ENCODE measurements around the gene ZNHIT3. TPM values are rescaled to one million over a fixed set of nuclear protein-coding genes. Genes with fewer than 3 reads are reported as not detected.
A peak's percentile ranks its signal among the peaks of the same experiment; 100 is the strongest.

Gene ZNHIT3
- total and polyA plus RNA-seq, 8 donors: 13.6 to 31.8 (median 16.8) TPM

DNA sequence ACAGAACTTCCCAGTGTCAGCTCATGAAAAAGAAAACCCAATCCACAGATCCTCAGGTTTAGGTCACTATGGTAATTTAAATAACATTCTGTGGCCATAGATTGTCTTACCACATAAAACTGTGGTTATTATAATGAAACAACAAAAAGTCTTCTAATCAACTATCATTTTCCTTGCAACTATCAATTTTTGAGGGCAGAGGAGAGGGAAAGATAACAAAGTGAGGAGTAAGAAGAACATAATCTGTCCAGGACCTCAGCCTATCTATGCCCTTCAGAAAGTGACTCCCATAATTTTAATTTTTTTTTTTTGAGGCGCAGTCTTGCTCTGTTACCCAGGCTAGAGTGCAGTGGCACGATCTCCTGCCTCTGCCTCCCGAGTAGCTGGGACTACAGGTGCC lies 54.2 kb downstream of the ZNHIT3 start:
- 97 to 100% methylated on average over 3 of the region's 3 CpGs for WGBS, 2 donors

GRCh38 chr17:36542755-36543154 lies 56.3 kb downstream of the ZNHIT3 start:
- H3K27me3 ChIP-seq: no peaks in the 10 kb centered on the region
- no peak for ATAC-seq
- WGBS, 2 donors: 94 to 95% methylated on average over 15 of the region's 15 CpGs
- H3K36me3 ChIP-seq: no peaks in the 10 kb centered on the region
- FAIRE-seq: no peak
- TF ChIP-seq CTCF (IDR thresholded peaks at IDR 0.05): no peak
- H3K4me3 ChIP-seq: no peak overlapping the region
- intact Hi-C loops (cut with DNase I): no loop called here
- peaks cover 15 to 28% (median 18%) of the 10 kb centered on the region in 3 donors for H3K4me1 ChIP-seq
- H3K27ac ChIP-seq: no peak overlapping the region
- no peak for DNase-seq
- H3K9me3 ChIP-seq: no peaks in the 10 kb centered on the region

More for the DNA sequence above, 54.2 kb downstream of the ZNHIT3 start:
- no peak for TF ChIP-seq CTCF (IDR thresholded peaks at IDR 0.05)
- no peak for FAIRE-seq
- no peak for ATAC-seq
- Histone ChIP-seq H3K27ac (no peak overlapping the region), H3K4me1 (peaks cover 0 to 14% (median 4%) of the 10 kb centered on the region in 3 donors), H3K4me3 (no peak overlapping the region), H3K9me3 (no peaks in the 10 kb centered on the region), H3K27me3 (no peaks in the 10 kb centered on the region), H3K36me3 (no peaks in the 10 kb centered on the region)
- intact Hi-C loops (cut with DNase I): no loop called here
- DNase-seq: no peak

DNA sequence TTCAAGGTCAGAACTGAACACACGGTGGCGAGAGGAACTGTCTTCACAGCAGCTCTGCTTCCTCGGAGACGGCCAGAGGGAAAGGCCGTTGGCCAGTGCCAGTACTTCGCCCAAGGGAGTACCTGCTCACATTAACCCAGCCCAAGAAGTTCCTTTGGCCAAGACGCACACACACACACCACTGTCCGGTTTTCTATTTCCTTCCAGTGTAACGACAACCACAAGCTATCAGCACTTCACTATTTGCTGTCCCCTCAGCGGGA lies 57.5 kb downstream of the ZNHIT3 start:
- peak overlapping the region; percentile 68 to 97 (median 95) for H3K4me3 ChIP-seq
- intact Hi-C loops (cut with DNase I): no loop called here
- 0% methylated on average over 10 of the region's 10 CpGs for WGBS, 2 donors
- DNase-seq (peak in 5 of 6 donors; percentile 25 to 62 (median 43)), FAIRE-seq (no peak), ATAC-seq (peak; percentile 1 to 10 (median 5))
- no peaks in the 10 kb centered on the region for H3K9me3 ChIP-seq
- H3K27ac ChIP-seq: peak overlapping the region; percentile 98 to 99 (median 99)
- TF ChIP-seq CTCF (IDR thresholded peaks at IDR 0.05): no peak
- H3K27me3 ChIP-seq: no peaks in the 10 kb centered on the region
- H3K4me1 ChIP-seq: peaks cover 20 to 39% (median 29%) of the 10 kb centered on the region in 3 donors
- H3K36me3 ChIP-seq: no peaks in the 10 kb centered on the region

DNA sequence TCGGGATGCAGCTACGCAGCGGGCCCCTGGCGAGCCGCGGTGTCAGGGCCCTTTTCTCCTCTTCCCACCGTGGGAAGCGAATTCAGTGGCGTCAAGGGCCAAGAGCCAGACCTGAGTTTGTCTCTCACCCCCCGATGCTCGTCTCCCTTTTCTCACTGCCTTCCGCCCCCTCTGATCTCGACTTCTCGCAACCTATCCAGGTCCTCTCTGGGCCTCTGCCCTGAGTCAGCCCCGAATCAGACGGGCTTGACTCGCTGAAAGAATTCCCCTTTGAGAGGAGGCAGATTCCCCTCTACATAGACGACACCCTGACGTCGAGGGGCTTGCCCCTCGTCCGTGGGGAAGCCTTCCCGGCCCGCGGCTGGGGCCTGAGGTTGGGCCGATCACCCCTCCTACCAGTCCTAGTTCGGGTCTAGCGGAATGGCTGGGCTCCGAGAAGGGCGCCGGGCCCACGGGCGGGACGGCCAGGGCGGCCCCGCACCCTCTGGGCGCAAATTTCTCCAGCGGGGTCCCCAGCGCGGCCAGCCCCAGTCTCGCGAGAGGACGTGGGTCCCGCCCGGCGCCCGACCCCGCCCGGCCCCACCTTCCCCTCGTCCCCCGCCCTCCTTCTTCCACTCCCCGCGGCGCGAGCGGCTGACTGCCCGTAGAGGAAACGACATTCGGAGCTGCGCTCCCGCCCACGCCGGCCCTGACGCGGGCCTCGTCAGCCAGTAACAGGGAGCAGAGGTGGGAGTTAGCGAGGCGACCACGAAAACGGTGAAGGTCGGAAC lies 58.0 kb downstream of the ZNHIT3 start, which contains the start of gene GGNBP2:
GGNBP2 (plus strand) TSS at position 613 of the 770 bp plus-strand sequence. CDS start 806 bp downstream, outside the sequence.
- Histone ChIP-seq H3K9me3 (no peaks in the 10 kb centered on the region), H3K4me3 (peak within 1 kb of the TSS; percentile 68 to 97 (median 95)), H3K27me3 (no peaks in the 10 kb centered on the region), H3K36me3 (no peaks in the 10 kb centered on the region), H3K27ac (peak within 1 kb of the TSS; percentile 98 to 99 (median 99)), H3K4me1 (peaks cover 20 to 40% (median 29%) of the 10 kb centered on the region in 3 donors)
- peak; percentile 83 to 92 (median 86) for ATAC-seq
- DNase-seq: peak; percentile 88 to 97 (median 94)
- TF ChIP-seq CTCF (IDR thresholded peaks at IDR 0.05): no peak
- WGBS, 2 donors: 0 to 1% methylated on average over 50 to 71 of the region's 71 CpGs
- no peak for FAIRE-seq
- intact Hi-C loops (cut with DNase I): no loop called here

DNA sequence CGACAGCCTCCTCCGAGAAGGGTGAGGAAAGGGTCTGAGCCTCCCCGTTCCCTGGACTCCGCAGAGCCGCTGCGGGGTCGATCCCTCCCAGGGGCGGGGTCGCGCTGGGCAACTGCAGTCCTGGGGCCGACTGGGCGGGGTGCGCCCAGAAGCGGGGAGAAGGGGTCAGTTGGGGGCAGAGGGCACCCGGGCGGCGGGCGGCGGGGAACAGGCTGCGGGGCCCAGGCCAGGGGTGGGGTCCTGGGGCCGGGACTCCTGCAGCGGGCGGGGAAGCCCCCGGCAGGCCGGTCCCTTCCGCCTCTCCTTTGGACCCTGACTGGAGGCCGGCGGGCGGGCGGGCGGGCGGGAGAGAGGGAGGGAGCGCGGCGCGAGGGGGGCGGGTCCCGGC lies 58.6 kb downstream of the ZNHIT3 start:
- intact Hi-C loops (cut with DNase I): no loop called here
- DNase-seq: no peak
- no peak for TF ChIP-seq CTCF (IDR thresholded peaks at IDR 0.05)
- no peak for FAIRE-seq
- 0 to 1% methylated on average over 14 to 37 of the region's 38 CpGs for WGBS, 2 donors
- peak; percentile 33 to 57 (median 52) for ATAC-seq
- Histone ChIP-seq H3K9me3 (no peaks in the 10 kb centered on the region), H3K36me3 (no peaks in the 10 kb centered on the region), H3K27ac (peak overlapping the region; percentile 98 to 99 (median 99)), H3K4me3 (peak overlapping the region; percentile 68 to 97 (median 95)), H3K4me1 (peaks cover 20 to 40% (median 29%) of the 10 kb centered on the region in 3 donors), H3K27me3 (no peaks in the 10 kb centered on the region)
